Naive thymus-derived CD4-positive, alpha-beta T cell (primary cell): ENCODE results near the gene MPDZ. TPM values are rescaled to one million over a fixed set of nuclear protein-coding genes. Genes with fewer than 3 reads are reported as not detected.

Experiments used
- ATAC-seq: fragments of 150-1000 bp; cut with Tn5 transposase; 2 replicates; pipeline ENCODE4 v1.10.0; 2021; ENCODE audit warnings: mild to moderate bottlenecking, moderate library complexity
- CTCF ChIA-PET: fragments of 350-600 bp; sonication (Branson Sonifier 250); formaldehyde crosslinking; loops from one replicate; lab custom pipeline; 2021; ENCODE audit warnings: antibody characterized with exemption; lab: Charles Lee
- POLR2A ChIA-PET: fragments of 350-600 bp; sonication (Branson Sonifier 250); formaldehyde crosslinking; loops from one replicate; lab custom pipeline; 2021; ENCODE audit warnings: antibody characterized with exemption, inconsistent platforms; lab: Charles Lee
- DNase-seq, 9 donors: peaks; one replicate each; pipeline versions ENCODE4 v3.0.0 to v3.0.0-alpha.2; 2020 to 2022; ENCODE audit warnings: mixed read lengths in 1 of 9
- H3K27ac ChIP-seq: one replicate; pipeline ENCODE4 v1.7.0; 2013; ENCODE audit warnings: mild to moderate bottlenecking, low read depth, low read length, moderate library complexity
- H3K27me3 ChIP-seq, 2 donors: one replicate each; pipeline ENCODE4 v1.7.0; 2013; ENCODE audit warnings: low read length in 2 of 2, mild to moderate bottlenecking in 2 of 2, moderate library complexity in 2 of 2; ENCODE audit not compliant: control insufficient read depth in 2 of 2, insufficient read depth in 2 of 2
- H3K36me3 ChIP-seq, 3 experiments: 1 replicate in 2 of 3; 2 replicates in 1 of 3; pipeline ENCODE4 v1.7.0; 2013; ENCODE audit warnings: low read length in 3 of 3, mild to moderate bottlenecking in 3 of 3, moderate library complexity in 1 of 3; ENCODE audit not compliant: insufficient read depth in 3 of 3, control insufficient read depth in 2 of 3
- H3K4me1 ChIP-seq, 2 donors: one replicate each; pipeline ENCODE4 v1.7.0; 2013; ENCODE audit warnings: low read length in 2 of 2, mild to moderate bottlenecking in 2 of 2, moderate library complexity in 1 of 2; ENCODE audit not compliant: control insufficient read depth in 2 of 2, insufficient read depth in 2 of 2
- H3K4me3 ChIP-seq: 2 replicates; pipeline ENCODE4 v1.7.0; 2013; ENCODE audit warnings: mild to moderate bottlenecking, low read length
- H3K9me3 ChIP-seq, 3 experiments: 1 replicate in 2 of 3; 2 replicates in 1 of 3; pipeline ENCODE4 v1.7.0; 2013; ENCODE audit warnings: low read length in 3 of 3; ENCODE audit not compliant: control insufficient read depth in 2 of 3
- H3K27ac Mint-ChIP-seq, 9 donors: one replicate each; pipeline ENCODE4 v1.8.0; 2020 to 2022; ENCODE audit warnings: mixed read lengths in 9 of 9, mild to moderate bottlenecking in 8 of 9, moderate library complexity in 5 of 9, inconsistent platforms in 2 of 9
- H3K27me3 Mint-ChIP-seq, 5 donors: one replicate each; pipeline ENCODE4 v1.8.0; 2021 to 2022; ENCODE audit warnings: mixed read lengths in 5 of 5, mild to moderate bottlenecking in 1 of 5
- H3K36me3 Mint-ChIP-seq, 5 donors: one replicate each; pipeline ENCODE4 v1.8.0; 2020 to 2022; ENCODE audit warnings: mixed read lengths in 5 of 5, mild to moderate bottlenecking in 3 of 5, inconsistent platforms in 1 of 5
- H3K4me1 Mint-ChIP-seq, 7 donors: one replicate each; pipeline ENCODE4 v1.8.0; 2020 to 2022; ENCODE audit warnings: mixed read lengths in 7 of 7, mild to moderate bottlenecking in 3 of 7, inconsistent platforms in 1 of 7
- H3K4me3 Mint-ChIP-seq, 10 donors: one replicate each; pipeline ENCODE4 v1.8.0; 2020 to 2022; ENCODE audit warnings: mild to moderate bottlenecking in 10 of 10, mixed read lengths in 10 of 10, moderate library complexity in 6 of 10, inconsistent platforms in 2 of 10
- H3K9me3 Mint-ChIP-seq, 11 donors: one replicate each; pipeline ENCODE4 v1.8.0; 2020 to 2022; ENCODE audit warnings: mixed read lengths in 11 of 11, mild to moderate bottlenecking in 4 of 11, inconsistent platforms in 1 of 11, moderate library complexity in 1 of 11
- intact Hi-C, 2 donors: fragments of 100-400 bp; cut with micrococcal nuclease; formaldehyde crosslinking; loops; one replicate each; pipeline ENCODE4 v1.15.1; 2023
- polyA plus RNA-seq, 2 donors: library from polyadenylated mRNA; unstranded; fragments of 300-500 nt; fragmentation: Illumina TruSeq; gene quantifications; one replicate each; pipeline ENCODE4 v1.2.3, GENCODE V29; 2021
- total RNA-seq, 6 experiments: library from RNA in 5 of 6; stranded (reverse) in 5 of 6; gene quantifications; 1 replicate in 5 of 6; 2 replicates in 1 of 6; pipeline ENCODE4 v1.2.3 and lab custom pipeline; 2021 to 2026

The MPDZ gene
- total and polyA plus RNA-seq, 7 experiments from 2014 or later, result 0.07 TPM; not detected in 6

- no peak for DNase-seq
- H3K27me3 Mint-ChIP-seq, result no peaks in the 10 kb centered on the region
- no peaks in the 10 kb centered on the region for H3K27me3 ChIP-seq
- no peak overlapping the region for H3K27ac Mint-ChIP-seq
- no peaks in the 10 kb centered on the region for H3K4me1 Mint-ChIP-seq
- H3K4me1 ChIP-seq, result no peaks in the 10 kb centered on the region
- no peak overlapping the region for H3K27ac ChIP-seq
- CTCF ChIA-PET, result no interaction called here
- peaks cover 0 to 10% (median 3%) of the 10 kb centered on the region in 11 donors for H3K9me3 Mint-ChIP-seq
- ATAC-seq, result no peak
- POLR2A ChIA-PET, result no interaction called here
- no peaks in the 10 kb centered on the region for H3K36me3 ChIP-seq
- no peaks in the 10 kb centered on the region for H3K36me3 Mint-ChIP-seq
- H3K4me3 Mint-ChIP-seq, result no peak overlapping the region
- H3K9me3 ChIP-seq, result no peaks in the 10 kb centered on the region
- intact Hi-C loops, result no loop called here
- H3K4me3 ChIP-seq, result no peak overlapping the region
Observed at GRCh38 chr9:13220837-13221236, 58.7 kb downstream of the MPDZ start.

- no peak overlapping the region for H3K4me3 Mint-ChIP-seq
- no peak for ATAC-seq
- no peak overlapping the region for H3K27ac ChIP-seq
- no peak overlapping the region for H3K4me3 ChIP-seq
- H3K36me3 ChIP-seq, result no peaks in the 10 kb centered on the region
- H3K36me3 Mint-ChIP-seq, result no peaks in the 10 kb centered on the region
- no peaks in the 10 kb centered on the region for H3K9me3 ChIP-seq
- no peaks in the 10 kb centered on the region for H3K27me3 ChIP-seq
- H3K9me3 Mint-ChIP-seq, result peaks cover 0 to 11% (median 1%) of the 10 kb centered on the region in 11 donors
- intact Hi-C loops, result no loop called here
- no peaks in the 10 kb centered on the region for H3K4me1 ChIP-seq
- H3K27me3 Mint-ChIP-seq, result no peaks in the 10 kb centered on the region
- no peaks in the 10 kb centered on the region for H3K4me1 Mint-ChIP-seq
- CTCF ChIA-PET, result interaction anchor here (0.6 kb wide), 1 partner anchor 1119 kb away, joined by 3 read pairs; no protein-coding TSS in a partner anchor
- no peak overlapping the region for H3K27ac Mint-ChIP-seq
- DNase-seq, result no peak
- POLR2A ChIA-PET, result no interaction called here
Observed at GRCh38 chr9:13215791-13216554, 63.5 kb downstream of the MPDZ start.

- ATAC-seq (no peak), DNase-seq (no peak)
- no peaks in the 10 kb centered on the region for H3K36me3 ChIP-seq
- no peaks in the 10 kb centered on the region for H3K27me3 ChIP-seq
- Mint-ChIP-seq H3K4me1 (no peaks in the 10 kb centered on the region), H3K4me3 (no peak overlapping the region), H3K36me3 (no peaks in the 10 kb centered on the region), H3K27ac (no peak overlapping the region), H3K27me3 (no peaks in the 10 kb centered on the region), H3K9me3 (peaks cover 0 to 16% (median 2%) of the 10 kb centered on the region in 11 donors)
- ChIA-PET POLR2A (no interaction called here), CTCF (no interaction called here)
- intact Hi-C loops, result no loop called here
- no peak overlapping the region for H3K4me3 ChIP-seq
- no peaks in the 10 kb centered on the region for H3K9me3 ChIP-seq
- no peak overlapping the region for H3K27ac ChIP-seq
- H3K4me1 ChIP-seq, result no peaks in the 10 kb centered on the region
Observed at GRCh38 chr9:13213998-13214397, 65.5 kb downstream of the MPDZ start.

- Mint-ChIP-seq H3K4me3 (no peak overlapping the region), H3K9me3 (peaks cover 0 to 19% (median 2%) of the 10 kb centered on the region in 11 donors), H3K27ac (no peak overlapping the region), H3K4me1 (no peaks in the 10 kb centered on the region), H3K27me3 (no peaks in the 10 kb centered on the region), H3K36me3 (no peaks in the 10 kb centered on the region)
- no peaks in the 10 kb centered on the region for H3K36me3 ChIP-seq
- H3K27me3 ChIP-seq, result no peaks in the 10 kb centered on the region
- no peak overlapping the region for H3K27ac ChIP-seq
- CTCF ChIA-PET, result no interaction called here
- POLR2A ChIA-PET, result no interaction called here
- H3K9me3 ChIP-seq, result no peaks in the 10 kb centered on the region
- H3K4me1 ChIP-seq, result no peaks in the 10 kb centered on the region
- DNase-seq, result no peak
- no peak overlapping the region for H3K4me3 ChIP-seq
- no peak for ATAC-seq
- intact Hi-C loops, result no loop called here
Observed at GRCh38 chr9:13213337-13213736, 66.2 kb downstream of the MPDZ start.

GRCh38 chr9:13210306-13210705 is 69.2 kb downstream of the MPDZ start:
- no peaks in the 10 kb centered on the region for H3K4me1 ChIP-seq
- peaks cover 0 to 5% (median 0%) of the 10 kb centered on the region in 5 donors for H3K27me3 Mint-ChIP-seq
- CTCF ChIA-PET, result no interaction called here
- H3K4me1 Mint-ChIP-seq, result no peaks in the 10 kb centered on the region
- ATAC-seq (no peak), DNase-seq (no peak)
- POLR2A ChIA-PET, result no interaction called here
- no peak overlapping the region for H3K27ac Mint-ChIP-seq
- intact Hi-C loops, result no loop called here
- H3K36me3 Mint-ChIP-seq, result no peaks in the 10 kb centered on the region
- H3K9me3 Mint-ChIP-seq, result peaks cover 0 to 22% (median 4%) of the 10 kb centered on the region in 11 donors
- no peaks in the 10 kb centered on the region for H3K27me3 ChIP-seq
- no peaks in the 10 kb centered on the region for H3K9me3 ChIP-seq
- no peak overlapping the region for H3K4me3 ChIP-seq
- no peak overlapping the region for H3K27ac ChIP-seq
- H3K36me3 ChIP-seq, result no peaks in the 10 kb centered on the region
- no peak overlapping the region for H3K4me3 Mint-ChIP-seq

GRCh38 chr9:13209498-13209897 is 70.0 kb downstream of the MPDZ start:
- no peaks in the 10 kb centered on the region for H3K4me1 ChIP-seq
- no peak overlapping the region for H3K4me3 ChIP-seq
- CTCF ChIA-PET, result no interaction called here
- H3K9me3 Mint-ChIP-seq, result peaks cover 0 to 22% (median 4%) of the 10 kb centered on the region in 11 donors
- no peaks in the 10 kb centered on the region for H3K36me3 ChIP-seq
- H3K27ac ChIP-seq, result no peak overlapping the region
- POLR2A ChIA-PET, result no interaction called here
- H3K4me3 Mint-ChIP-seq, result no peak overlapping the region
- peaks cover 0 to 5% (median 0%) of the 10 kb centered on the region in 5 donors for H3K27me3 Mint-ChIP-seq
- intact Hi-C loops, result no loop called here
- no peaks in the 10 kb centered on the region for H3K9me3 ChIP-seq
- H3K4me1 Mint-ChIP-seq, result no peaks in the 10 kb centered on the region
- ATAC-seq, result no peak
- no peak overlapping the region for H3K27ac Mint-ChIP-seq
- H3K36me3 Mint-ChIP-seq, result no peaks in the 10 kb centered on the region
- H3K27me3 ChIP-seq, result no peaks in the 10 kb centered on the region
- DNase-seq, result no peak

GRCh38 chr9:13205824-13206223 is 73.7 kb downstream of the MPDZ start:
- ChIA-PET POLR2A (no interaction called here), CTCF (no interaction called here)
- Mint-ChIP-seq H3K4me3 (no peak overlapping the region), H3K27me3 (peaks cover 0 to 5% (median 0%) of the 10 kb centered on the region in 5 donors), H3K4me1 (no peaks in the 10 kb centered on the region), H3K9me3 (peaks cover 0 to 17% (median 5%) of the 10 kb centered on the region in 11 donors), H3K36me3 (no peaks in the 10 kb centered on the region), H3K27ac (no peak overlapping the region)
- DNase-seq, result no peak
- no peak for ATAC-seq
- intact Hi-C loops, result no loop called here
- H3K27ac ChIP-seq, result no peak overlapping the region
- H3K36me3 ChIP-seq, result no peaks in the 10 kb centered on the region
- H3K4me3 ChIP-seq, result no peak overlapping the region
- H3K9me3 ChIP-seq, result no peaks in the 10 kb centered on the region
- H3K27me3 ChIP-seq, result no peaks in the 10 kb centered on the region
- no peaks in the 10 kb centered on the region for H3K4me1 ChIP-seq
